Measurements from ENCODE around the gene B4GALT1.

Gene B4GALT1

GRCh38 chr9:33189331-33189791 lies 22.2 kb upstream of the B4GALT1 start:
- no peak for DNase-seq (ENCODE audit: low read depth)
- no peak for TF ChIP-seq CTCF (conservative IDR thresholded peaks at IDR 0.05; ENCODE audit: low read depth, low read length)
- H3K4me3 ChIP-seq (ENCODE audit: low read length) = no peak overlapping the region

GRCh38 chr9:33188711-33189110 lies 21.6 kb upstream of the B4GALT1 start:
- no peak for DNase-seq (ENCODE audit: low read depth)
- no peak overlapping the region for H3K4me3 ChIP-seq (ENCODE audit: low read length)
- TF ChIP-seq CTCF (conservative IDR thresholded peaks at IDR 0.05; ENCODE audit: low read depth, low read length) = no peak

- DNase-seq (ENCODE audit: low read depth) = no peak
- TF ChIP-seq CTCF (conservative IDR thresholded peaks at IDR 0.05; ENCODE audit: low read depth, low read length) = no peak
- H3K4me3 ChIP-seq (ENCODE audit: low read length) = no peak overlapping the region
Measured at GRCh38 chr9:33187519-33188218, 20.5 kb upstream of the B4GALT1 start.

GRCh38 chr9:33186457-33187168 lies 19.5 kb upstream of the B4GALT1 start:
- H3K4me3 ChIP-seq (ENCODE audit: low read length) = no peak overlapping the region
- no peak for DNase-seq (ENCODE audit: low read depth)
- no peak for TF ChIP-seq CTCF (conservative IDR thresholded peaks at IDR 0.05; ENCODE audit: low read depth, low read length)

- no peak overlapping the region for H3K4me3 ChIP-seq (ENCODE audit: low read length)
- TF ChIP-seq CTCF (conservative IDR thresholded peaks at IDR 0.05; ENCODE audit: low read depth, low read length) = no peak
- no peak for DNase-seq (ENCODE audit: low read depth)
Measured at GRCh38 chr9:33185858-33186257, 18.7 kb upstream of the B4GALT1 start.

GRCh38 chr9:33185406-33185805 lies 18.3 kb upstream of the B4GALT1 start:
- no peak for TF ChIP-seq CTCF (conservative IDR thresholded peaks at IDR 0.05; ENCODE audit: low read depth, low read length)
- no peak overlapping the region for H3K4me3 ChIP-seq (ENCODE audit: low read length)
- no peak for DNase-seq (ENCODE audit: low read depth)

GRCh38 chr9:33184963-33185362 lies 17.8 kb upstream of the B4GALT1 start:
- no peak for DNase-seq (ENCODE audit: low read depth)

More at GRCh38 chr9:33184963-33185362, 17.8 kb upstream of the B4GALT1 start:
- no peak for TF ChIP-seq CTCF (conservative IDR thresholded peaks at IDR 0.05; ENCODE audit: low read depth, low read length)
- H3K4me3 ChIP-seq (ENCODE audit: low read length) = no peak overlapping the region

Data from retinal pigment epithelial cell (primary cell).